Measurements from ENCODE around the gene SCAANT1. TPM values are rescaled to one million over a fixed set of nuclear protein-coding genes. Genes with fewer than 3 reads are reported as not detected.
A peak's percentile ranks its signal among the peaks of the same experiment; 100 is the strongest.

The SCAANT1 gene
- total RNA-seq, 1 experiment from 2014 or later = not detected

DNA sequence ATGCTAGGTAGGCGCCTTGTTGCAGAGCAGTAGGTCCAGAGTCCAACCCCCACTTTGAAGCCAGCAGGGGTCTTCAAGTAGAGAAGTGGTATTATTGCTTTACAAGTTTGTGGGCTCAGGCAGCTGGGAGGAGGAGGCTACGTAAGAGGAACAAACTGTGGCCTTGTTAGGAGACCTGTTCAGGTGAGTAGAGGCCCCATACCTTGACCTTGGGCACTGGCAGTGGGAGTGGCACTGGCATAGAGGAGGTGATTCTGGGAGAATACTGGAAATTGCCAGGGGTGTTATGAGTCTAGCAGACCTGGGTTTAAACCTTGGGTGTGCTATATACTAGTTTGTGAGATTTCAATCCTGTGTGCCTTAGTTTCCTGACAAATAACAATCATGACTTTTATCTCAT lies 34.6 kb upstream of the SCAANT1 start:
- no peaks in the 10 kb centered on the region for H3K27me3 Mint-ChIP-seq (ENCODE audit: low read depth)
- Histone ChIP-seq H4K91ac (ENCODE audit: insufficient read length, low read depth, low read length) (no peak overlapping the region), H3K9me3 (ENCODE audit: control insufficient read depth, low read depth, low read length) (no peaks in the 10 kb centered on the region), H3K79me1 (ENCODE audit: insufficient read depth, low read depth, low read length, poor library complexity, severe bottlenecking) (peaks cover 2% of the 10 kb centered on the region), H3K18ac (ENCODE audit: insufficient read length, low read depth, low read length) (no peak overlapping the region), H2AK5ac (ENCODE audit: insufficient read length, low read length) (no peak overlapping the region), H3K9ac (ENCODE audit: extremely low read depth, insufficient read length, low read length) (no peak overlapping the region), H4K20me1 (ENCODE audit: control insufficient read depth, insufficient read depth, insufficient read length) (no peaks in the 10 kb centered on the region), H3K4me1 (ENCODE audit: insufficient read depth, low read length) (no peaks in the 10 kb centered on the region; the same call in none of the 2 replicates), H3K27ac (ENCODE audit: insufficient read length, low read depth, low read length) (no peak overlapping the region), H3K23ac (ENCODE audit: insufficient read length, low read depth, low read length) (no peak overlapping the region), H3K79me2 (ENCODE audit: insufficient read depth, low read length) (no peaks in the 10 kb centered on the region; the same call in 1 of the 2 replicates), H2BK20ac (ENCODE audit: low read depth, low read length, poor library complexity, severe bottlenecking) (peak overlapping the region; percentile 33), H2BK12ac (ENCODE audit: insufficient read length, low read depth, low read length) (no peak overlapping the region), H3K4me2 (ENCODE audit: insufficient read depth, insufficient read length, low read length) (no peak overlapping the region), H4K5ac (ENCODE audit: insufficient read length, low read depth, low read length) (no peak overlapping the region), H2BK120ac (ENCODE audit: low read depth, low read length, poor library complexity, severe bottlenecking) (no peak overlapping the region), H3T11ph (ENCODE audit: low read length) (no peak overlapping the region), H2AFZ (ENCODE audit: low read length) (no peak overlapping the region), H2BK5ac (ENCODE audit: insufficient read length, low read length) (no peak overlapping the region), H3K4ac (ENCODE audit: low read depth, low read length) (no peak overlapping the region), H3K56ac (ENCODE audit: insufficient read length, low read depth, low read length) (no peak overlapping the region), H4K8ac (replicated peaks; ENCODE audit: insufficient read length, low read depth, low read length) (no peak overlapping the region), H3K14ac (ENCODE audit: insufficient read depth, low read length) (no peak overlapping the region), H3K23me2 (ENCODE audit: insufficient read length, low read depth, low read length, poor library complexity, severe bottlenecking) (no peaks in the 10 kb centered on the region), H3K27me3 (ENCODE audit: insufficient read depth, low read length) (no peaks in the 10 kb centered on the region), H2BK15ac (ENCODE audit: low read depth, low read length) (no peak overlapping the region)
- TF ChIP-seq, protein P1, sequence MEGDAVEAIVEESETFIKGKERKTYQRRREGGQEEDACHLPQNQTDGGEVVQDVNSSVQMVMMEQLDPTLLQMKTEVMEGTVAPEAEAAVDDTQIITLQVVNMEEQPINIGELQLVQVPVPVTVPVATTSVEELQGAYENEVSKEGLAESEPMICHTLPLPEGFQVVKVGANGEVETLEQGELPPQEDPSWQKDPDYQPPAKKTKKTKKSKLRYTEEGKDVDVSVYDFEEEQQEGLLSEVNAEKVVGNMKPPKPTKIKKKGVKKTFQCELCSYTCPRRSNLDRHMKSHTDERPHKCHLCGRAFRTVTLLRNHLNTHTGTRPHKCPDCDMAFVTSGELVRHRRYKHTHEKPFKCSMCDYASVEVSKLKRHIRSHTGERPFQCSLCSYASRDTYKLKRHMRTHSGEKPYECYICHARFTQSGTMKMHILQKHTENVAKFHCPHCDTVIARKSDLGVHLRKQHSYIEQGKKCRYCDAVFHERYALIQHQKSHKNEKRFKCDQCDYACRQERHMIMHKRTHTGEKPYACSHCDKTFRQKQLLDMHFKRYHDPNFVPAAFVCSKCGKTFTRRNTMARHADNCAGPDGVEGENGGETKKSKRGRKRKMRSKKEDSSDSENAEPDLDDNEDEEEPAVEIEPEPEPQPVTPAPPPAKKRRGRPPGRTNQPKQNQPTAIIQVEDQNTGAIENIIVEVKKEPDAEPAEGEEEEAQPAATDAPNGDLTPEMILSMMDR (conservative IDR thresholded peaks at IDR 0.05) = no peak
- H3K27ac Mint-ChIP-seq = peak overlapping the region in 1 of 3 experiments; percentile 40; a peak in 2 of 7 replicates
- DNase-seq = no peak
- no peaks in the 10 kb centered on the region for H3K36me3 Mint-ChIP-seq (ENCODE audit: insufficient read depth in 1 of 3, low read depth in 3 of 3)
- no peaks in the 10 kb centered on the region for H3K9me3 Mint-ChIP-seq
- WGBS (ENCODE audit: extremely low coverage, insufficient read length, low lambda C conversion rate) = no CpG with 5 or more reads among the region's 2 CpGs
- peaks cover 31 to 37% of the 10 kb centered on the region in 2 experiments for H3K4me1 Mint-ChIP-seq
- H3K4me3 Mint-ChIP-seq = no peak overlapping the region

All from H9 (cell line).